CD8-positive, alpha-beta memory T cell (primary cell): ENCODE data around the gene GPR153. TPM values are rescaled to one million over a fixed set of nuclear protein-coding genes. Genes with fewer than 3 reads are reported as not detected.

ENCODE experiments used
- CTCF ChIA-PET: fragments of 350-600 bp; sonication (Branson Sonifier 250); formaldehyde crosslinking; loops from one replicate; lab custom pipeline; 2021; ENCODE audit warnings: antibody characterized with exemption; lab: Charles Lee
- POLR2A ChIA-PET: fragments of 350-600 bp; sonication (Branson Sonifier 250); formaldehyde crosslinking; loops from one replicate; lab custom pipeline; 2021; ENCODE audit warnings: antibody characterized with exemption; lab: Charles Lee
- DNase-seq, 5 donors: peaks; one replicate each; pipeline versions ENCODE4 v3.0.0 to v3.0.0-alpha.2; 2020 to 2022; ENCODE audit warnings: mixed read lengths in 1 of 5
- H3K27ac ChIP-seq: one replicate; pipeline ENCODE4 v1.7.0; 2013; ENCODE audit warnings: low read depth, mild to moderate bottlenecking, low read length, moderate library complexity
- H3K27me3 ChIP-seq: 2 replicates; pipeline ENCODE4 v1.7.0; 2013; ENCODE audit warnings: low read length, mild to moderate bottlenecking; ENCODE audit not compliant: insufficient read depth, poor library complexity, severe bottlenecking
- H3K36me3 ChIP-seq: 2 replicates; pipeline ENCODE4 v1.7.0; 2013; ENCODE audit warnings: mild to moderate bottlenecking, low read length, moderate library complexity; ENCODE audit not compliant: insufficient read depth
- H3K4me1 ChIP-seq: 2 replicates; pipeline ENCODE4 v1.7.0; 2013; ENCODE audit warnings: mild to moderate bottlenecking, low read length, moderate library complexity; ENCODE audit not compliant: insufficient read depth
- H3K4me3 ChIP-seq: 2 replicates; pipeline ENCODE4 v1.7.0; 2013; ENCODE audit warnings: mild to moderate bottlenecking, low read length
- H3K9me3 ChIP-seq: 2 replicates; pipeline ENCODE4 v1.7.0; 2013; ENCODE audit warnings: mild to moderate bottlenecking, low read length
- H3K27ac Mint-ChIP-seq, 8 donors: one replicate each; pipeline ENCODE4 v1.8.0; 2020 to 2021; ENCODE audit warnings: mixed read lengths in 8 of 8, mild to moderate bottlenecking in 6 of 8, inconsistent platforms in 3 of 8, moderate library complexity in 3 of 8
- H3K27me3 Mint-ChIP-seq, 2 donors: one replicate each; pipeline ENCODE4 v1.8.0; 2020 to 2021; ENCODE audit warnings: mixed read lengths in 2 of 2, mild to moderate bottlenecking in 1 of 2, moderate library complexity in 1 of 2
- H3K36me3 Mint-ChIP-seq, 3 donors: one replicate each; pipeline ENCODE4 v1.8.0; 2020 to 2021; ENCODE audit warnings: mixed read lengths in 3 of 3, inconsistent platforms in 1 of 3, mild to moderate bottlenecking in 1 of 3
- H3K4me1 Mint-ChIP-seq, 3 donors: one replicate each; pipeline ENCODE4 v1.8.0; 2020 to 2021; ENCODE audit warnings: mixed read lengths in 3 of 3, inconsistent platforms in 1 of 3, mild to moderate bottlenecking in 1 of 3
- H3K4me3 Mint-ChIP-seq, 7 donors: one replicate each; pipeline ENCODE4 v1.8.0; 2020 to 2021; ENCODE audit warnings: mixed read lengths in 7 of 7, mild to moderate bottlenecking in 6 of 7, moderate library complexity in 4 of 7, inconsistent platforms in 2 of 7
- H3K9me3 Mint-ChIP-seq, 5 donors: one replicate each; pipeline ENCODE4 v1.8.0; 2020 to 2022; ENCODE audit warnings: mixed read lengths in 5 of 5, mild to moderate bottlenecking in 3 of 5, moderate library complexity in 2 of 5, inconsistent platforms in 1 of 5
- polyA plus RNA-seq: library from polyadenylated mRNA; unstranded; fragments of 300-500 nt; fragmentation: Illumina TruSeq; gene quantifications from one replicate; pipeline ENCODE4 v1.2.3, GENCODE V29; 2021
- total RNA-seq, 2 experiments: library from RNA; stranded (reverse); gene quantifications; one replicate each; pipeline ENCODE4 v1.2.3, GENCODE V29; 2021

Gene GPR153
- total and polyA plus RNA-seq, 3 experiments from 2014 or later, result 0.39 to 0.66 (median 0.50) TPM

DNA sequence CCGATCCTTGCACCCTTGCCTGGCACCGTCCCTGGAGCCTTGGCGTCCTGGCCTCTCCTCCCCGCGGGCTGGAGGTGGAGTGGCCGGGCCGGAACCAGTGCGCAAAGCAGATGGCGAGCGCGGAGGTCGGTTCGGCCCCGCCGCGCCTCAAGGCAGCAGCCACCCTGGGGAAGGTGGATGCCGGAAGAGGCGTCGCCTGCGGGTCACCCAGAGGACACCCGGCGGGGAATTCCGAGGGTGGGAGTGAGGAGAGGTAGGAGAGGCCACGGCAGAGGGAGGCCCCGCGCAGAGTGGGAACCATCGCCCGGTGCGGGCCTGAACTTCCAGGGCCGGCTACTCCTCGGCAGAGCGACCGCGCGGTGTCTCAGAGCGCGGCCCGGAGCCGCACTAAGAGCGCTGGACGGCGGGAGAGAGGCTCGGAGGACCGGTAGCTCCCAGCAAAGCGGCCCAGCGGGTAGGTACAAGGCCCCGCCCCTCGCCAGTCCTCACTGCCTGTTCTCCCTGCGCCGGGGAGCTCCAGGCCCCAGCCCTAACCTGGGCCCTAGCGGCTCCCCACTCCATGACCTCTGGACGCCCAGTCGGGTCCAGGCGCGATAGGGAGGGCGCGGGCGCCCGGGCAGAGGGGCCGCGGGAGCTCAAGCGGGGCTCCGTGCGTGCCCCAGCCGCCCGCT, 54.9 kb downstream of the GPR153 start, which contains the start of gene RNF207:
RNF207 (plus strand) TSS at position 271 of the 671 bp plus-strand sequence. CDS start 417 bp downstream, outside the sequence.
- peak within 1 kb of the TSS in 1 of 8 donors; percentile 40 for H3K27ac Mint-ChIP-seq
- peak in 4 of 5 donors; percentile 27 to 61 (median 46) for DNase-seq
- peak within 1 kb of the TSS; percentile 47 for H3K4me3 ChIP-seq
- peaks cover 12% of the 10 kb centered on the region for H3K4me1 ChIP-seq
- H3K4me3 Mint-ChIP-seq, result peak within 1 kb of the TSS; percentile 70 to 92 (median 73)
- H3K36me3 Mint-ChIP-seq, result no peaks in the 10 kb centered on the region
- H3K27me3 Mint-ChIP-seq, result peaks cover 4 to 12% of the 10 kb centered on the region in 2 donors
- POLR2A ChIA-PET, result interaction anchor here (0.5 kb wide), 1 partner anchor 435 kb away, joined by 3 read pairs; no protein-coding TSS in a partner anchor
- H3K27ac ChIP-seq, result peak within 1 kb of the TSS; percentile 73
- no peaks in the 10 kb centered on the region for H3K9me3 ChIP-seq
- H3K9me3 Mint-ChIP-seq, result no peaks in the 10 kb centered on the region
- CTCF ChIA-PET, result interaction anchor here (0.8 to 1.0 kb wide), 2 partner anchors 14 to 579 kb away, joined by 3 read pairs; no protein-coding TSS in a partner anchor
- peaks cover 2 to 19% (median 4%) of the 10 kb centered on the region in 3 donors for H3K4me1 Mint-ChIP-seq
- no peaks in the 10 kb centered on the region for H3K36me3 ChIP-seq
- peaks cover 12% of the 10 kb centered on the region for H3K27me3 ChIP-seq

DNA sequence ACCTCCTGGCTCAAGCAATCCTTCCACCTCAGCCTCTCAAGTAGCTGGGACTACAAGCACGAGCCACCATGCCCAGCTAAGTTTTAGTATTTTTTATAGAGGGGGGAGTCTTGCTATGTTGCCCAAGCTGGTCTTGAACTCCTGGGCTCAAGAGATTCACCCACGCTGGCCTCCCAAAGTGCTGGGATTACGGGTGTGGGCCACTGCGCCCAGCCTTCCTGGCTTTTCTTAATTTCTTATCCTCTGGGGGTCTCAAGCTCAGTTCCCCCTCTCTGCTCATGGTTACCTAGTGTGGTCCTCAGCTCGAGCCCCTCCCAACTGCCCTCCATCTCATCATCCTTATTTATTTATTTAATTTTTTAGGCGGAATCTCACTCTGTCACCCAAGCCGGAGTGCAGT, 58.6 kb downstream of the GPR153 start:
- Mint-ChIP-seq H3K4me3 (peak overlapping the region in 1 of 7 donors; percentile 68), H3K27me3 (peaks cover 4 to 5% of the 10 kb centered on the region in 2 donors), H3K4me1 (peaks cover 34 to 50% (median 35%) of the 10 kb centered on the region in 3 donors), H3K36me3 (peaks cover 0 to 16% (median 7%) of the 10 kb centered on the region in 3 donors), H3K9me3 (no peaks in the 10 kb centered on the region), H3K27ac (peak overlapping the region in 2 of 8 donors; percentile 83 to 87)
- no peak overlapping the region for H3K4me3 ChIP-seq
- peaks cover 12% of the 10 kb centered on the region for H3K27me3 ChIP-seq
- DNase-seq, result no peak
- CTCF ChIA-PET, result interaction anchor here (0.9 kb wide), 1 partner anchor 88 kb away, joined by 3 read pairs; no protein-coding TSS in a partner anchor
- no peak overlapping the region for H3K27ac ChIP-seq
- H3K4me1 ChIP-seq, result peaks cover 36% of the 10 kb centered on the region
- H3K9me3 ChIP-seq, result no peaks in the 10 kb centered on the region
- POLR2A ChIA-PET, result no interaction called here
- H3K36me3 ChIP-seq, result no peaks in the 10 kb centered on the region

GRCh38 chr1:6200188-6200809, 60.6 kb downstream of the GPR153 start:
- Mint-ChIP-seq H3K27me3 (no peaks in the 10 kb centered on the region), H3K27ac (peak overlapping the region; percentile 37 to 97 (median 94)), H3K36me3 (peaks cover 0 to 31% (median 13%) of the 10 kb centered on the region in 3 donors), H3K9me3 (no peaks in the 10 kb centered on the region), H3K4me3 (peak overlapping the region; percentile 86 to 98 (median 88)), H3K4me1 (peaks cover 41 to 58% (median 48%) of the 10 kb centered on the region in 3 donors)
- no peak for DNase-seq
- Histone ChIP-seq H3K4me3 (peak overlapping the region; percentile 57), H3K4me1 (peaks cover 42% of the 10 kb centered on the region), H3K36me3 (peaks cover 13% of the 10 kb centered on the region), H3K27me3 (peaks cover 4% of the 10 kb centered on the region), H3K9me3 (no peaks in the 10 kb centered on the region), H3K27ac (peak overlapping the region; percentile 78)
- ChIA-PET CTCF (interaction anchor here (0.7 to 1.1 kb wide), 2 partner anchors 8 to 47 kb away, joined by 3 read pairs; no protein-coding TSS in a partner anchor), POLR2A (no interaction called here)

GRCh38 chr1:6199298-6200187, 61.4 kb downstream of the GPR153 start, which contains the start of gene RPL22:
TSS of gene RPL22 (minus strand) at chr1:6199595. CDS start at chr1:6199573, 22 bp downstream.
- Histone ChIP-seq H3K27me3 (no peaks in the 10 kb centered on the region), H3K4me3 (peak within 1 kb of the TSS; percentile 57), H3K36me3 (peaks cover 14% of the 10 kb centered on the region), H3K4me1 (peaks cover 35% of the 10 kb centered on the region), H3K27ac (peak within 1 kb of the TSS; percentile 78), H3K9me3 (no peaks in the 10 kb centered on the region)
- peak; percentile 93 to 98 (median 96) for DNase-seq
- no peaks in the 10 kb centered on the region for H3K27me3 Mint-ChIP-seq
- no peaks in the 10 kb centered on the region for H3K9me3 Mint-ChIP-seq
- H3K4me3 Mint-ChIP-seq, result peak within 1 kb of the TSS; percentile 86 to 98 (median 88)
- peak within 1 kb of the TSS; percentile 86 to 98 (median 94) for H3K27ac Mint-ChIP-seq
- ChIA-PET CTCF (interaction anchor here (0.7 to 1.3 kb wide), 3 partner anchors 9 to 48 kb away, joined by 3 to 5 read pairs (median 3); no protein-coding TSS in a partner anchor), POLR2A (no interaction called here)
- H3K4me1 Mint-ChIP-seq, result peaks cover 40 to 51% (median 50%) of the 10 kb centered on the region in 3 donors
- H3K36me3 Mint-ChIP-seq, result peaks cover 0 to 34% (median 13%) of the 10 kb centered on the region in 3 donors

GRCh38 chr1:6198646-6199297, 62.1 kb downstream of the GPR153 start:
- Mint-ChIP-seq H3K4me1 (peaks cover 41 to 53% (median 53%) of the 10 kb centered on the region in 3 donors), H3K27me3 (no peaks in the 10 kb centered on the region), H3K9me3 (no peaks in the 10 kb centered on the region), H3K4me3 (peak overlapping the region; percentile 86 to 98 (median 88)), H3K36me3 (peaks cover 0 to 41% (median 13%) of the 10 kb centered on the region in 3 donors), H3K27ac (peak overlapping the region; percentile 71 to 98 (median 92))
- ChIA-PET CTCF (interaction anchor here (0.9 to 1.3 kb wide), 3 partner anchors 9 to 49 kb away, joined by 3 to 5 read pairs (median 3); no protein-coding TSS in a partner anchor), POLR2A (no interaction called here)
- Histone ChIP-seq H3K4me3 (peak overlapping the region; percentile 57), H3K36me3 (peaks cover 20% of the 10 kb centered on the region), H3K27ac (peak overlapping the region; percentile 78), H3K4me1 (peaks cover 35% of the 10 kb centered on the region), H3K9me3 (no peaks in the 10 kb centered on the region), H3K27me3 (no peaks in the 10 kb centered on the region)
- peak in 1 of 5 donors; percentile 9 for DNase-seq

GRCh38 chr1:6197746-6198427, 63.0 kb downstream of the GPR153 start:
- no peak for DNase-seq
- H3K4me3 ChIP-seq, result peak overlapping the region; percentile 57

More at GRCh38 chr1:6197746-6198427, 63.0 kb downstream of the GPR153 start:
- Histone ChIP-seq H3K9me3 (no peaks in the 10 kb centered on the region), H3K27ac (peak overlapping the region; percentile 78), H3K27me3 (no peaks in the 10 kb centered on the region), H3K36me3 (peaks cover 24% of the 10 kb centered on the region), H3K4me1 (peaks cover 35% of the 10 kb centered on the region)
- ChIA-PET POLR2A (no interaction called here), CTCF (interaction anchor here (0.9 kb wide), 1 partner anchor 10 kb away, joined by 3 read pairs; no protein-coding TSS in a partner anchor)
- H3K36me3 Mint-ChIP-seq, result peaks cover 2 to 49% (median 13%) of the 10 kb centered on the region in 3 donors
- peaks cover 42 to 56% (median 55%) of the 10 kb centered on the region in 3 donors for H3K4me1 Mint-ChIP-seq
- peak overlapping the region; percentile 71 to 98 (median 92) for H3K27ac Mint-ChIP-seq
- H3K4me3 Mint-ChIP-seq, result peak overlapping the region; percentile 86 to 98 (median 88)
- H3K9me3 Mint-ChIP-seq, result no peaks in the 10 kb centered on the region
- no peaks in the 10 kb centered on the region for H3K27me3 Mint-ChIP-seq
